Melanocyte of skin (primary cell): Measurements from ENCODE around the gene IL19. TPM values are rescaled to one million over a fixed set of nuclear protein-coding genes. Genes with fewer than 3 reads are reported as not detected.

Source experiments
- small RNA-seq, 2 donors: library from RNA; depleted of rRNA; stranded (forward); fragments of <200 nt; gene quantifications; one replicate each; pipeline ENCODE3, GENCODE V24; 2012
- total RNA-seq, 2 donors: library from RNA; depleted of rRNA; stranded (reverse); fragments of >200 nt; gene quantifications; 2 replicates each; pipeline ENCODE4 v1.2.3, GENCODE V29; 2012

Gene IL19, protein sequence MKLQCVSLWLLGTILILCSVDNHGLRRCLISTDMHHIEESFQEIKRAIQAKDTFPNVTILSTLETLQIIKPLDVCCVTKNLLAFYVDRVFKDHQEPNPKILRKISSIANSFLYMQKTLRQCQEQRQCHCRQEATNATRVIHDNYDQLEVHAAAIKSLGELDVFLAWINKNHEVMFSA
- not detected for total RNA-seq

DNA sequence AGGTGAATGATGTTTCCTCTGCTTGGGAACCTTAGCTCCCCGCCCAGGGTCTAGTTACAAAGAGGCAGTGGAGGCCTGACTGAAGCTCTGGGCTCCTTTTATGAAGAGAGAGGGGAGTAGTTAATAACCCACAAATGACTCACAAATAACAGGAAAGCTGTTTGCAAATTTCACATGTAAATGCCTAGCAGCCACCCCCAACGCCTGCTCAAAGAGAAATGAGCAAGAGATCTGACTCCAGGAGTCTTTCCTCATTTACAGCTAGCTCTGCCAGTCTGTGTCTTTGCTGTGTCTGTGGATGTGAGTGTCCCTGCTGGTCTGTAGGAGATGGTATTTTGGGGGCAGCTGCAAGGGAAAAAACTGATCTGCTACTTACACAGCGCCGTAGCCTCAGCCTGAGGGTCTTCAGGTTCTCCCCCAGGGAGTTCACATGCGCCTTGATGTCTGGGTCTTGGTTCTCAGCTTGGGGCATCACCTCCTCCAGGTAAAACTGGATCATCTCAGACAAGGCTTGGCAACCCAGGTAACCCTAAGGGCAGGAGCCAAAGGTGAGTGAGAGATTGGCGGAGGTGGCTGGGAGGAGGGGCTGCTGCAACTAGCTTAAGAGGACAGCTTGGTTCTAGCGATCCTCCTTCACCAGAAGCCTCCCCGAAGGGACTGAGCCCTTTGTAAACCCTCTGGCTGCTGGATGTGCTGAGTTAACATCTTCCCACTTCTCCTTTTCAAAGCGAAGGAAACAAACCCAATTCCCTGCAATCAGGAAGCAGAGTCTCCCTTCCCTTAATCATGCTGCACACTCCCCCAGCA is at the start of gene IL19:
Gene IL19, plus strand, starts transcription at position 243 of the 807 bp plus-strand sequence. CDS start 65,890 bp downstream, outside the sequence.

DNA sequence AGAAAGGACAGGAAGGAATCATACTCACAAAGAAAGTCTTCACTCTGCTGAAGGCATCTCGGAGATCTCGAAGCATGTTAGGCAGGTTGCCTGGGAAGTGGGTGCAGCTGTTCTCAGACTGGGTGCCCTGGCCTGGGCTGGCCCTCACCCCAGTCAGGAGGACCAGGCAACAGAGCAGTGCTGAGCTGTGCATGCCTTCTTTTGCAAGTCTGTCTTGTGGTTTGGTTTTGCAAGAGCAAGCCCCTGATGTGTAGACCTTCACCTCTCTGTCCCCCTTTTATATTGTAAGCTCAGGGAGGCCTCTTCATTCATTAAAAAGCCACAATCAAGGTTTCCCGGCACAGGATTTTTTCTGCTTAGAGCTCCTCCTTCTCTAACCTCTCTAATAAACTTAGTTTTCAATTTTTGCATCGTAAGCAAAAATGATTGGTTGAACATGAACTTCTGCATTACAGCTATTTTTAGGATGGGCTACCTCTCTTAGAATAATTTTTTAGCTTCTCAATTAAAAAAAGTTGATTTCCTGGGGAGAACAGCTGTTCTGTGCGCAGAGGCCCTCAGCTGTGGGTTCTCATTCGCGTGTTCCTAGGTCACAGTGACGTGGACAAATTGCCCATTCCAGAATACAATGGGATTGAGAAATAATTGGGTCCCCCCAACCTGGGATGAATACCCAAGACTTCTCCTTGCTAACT is 1.8 kb downstream of the IL19 start, which contains the start of gene IL10:
Gene IL10, minus strand, starts transcription at position 252 of the 695 bp plus-strand sequence. Its CDS starts 59 bp downstream, at position 193.

DNA sequence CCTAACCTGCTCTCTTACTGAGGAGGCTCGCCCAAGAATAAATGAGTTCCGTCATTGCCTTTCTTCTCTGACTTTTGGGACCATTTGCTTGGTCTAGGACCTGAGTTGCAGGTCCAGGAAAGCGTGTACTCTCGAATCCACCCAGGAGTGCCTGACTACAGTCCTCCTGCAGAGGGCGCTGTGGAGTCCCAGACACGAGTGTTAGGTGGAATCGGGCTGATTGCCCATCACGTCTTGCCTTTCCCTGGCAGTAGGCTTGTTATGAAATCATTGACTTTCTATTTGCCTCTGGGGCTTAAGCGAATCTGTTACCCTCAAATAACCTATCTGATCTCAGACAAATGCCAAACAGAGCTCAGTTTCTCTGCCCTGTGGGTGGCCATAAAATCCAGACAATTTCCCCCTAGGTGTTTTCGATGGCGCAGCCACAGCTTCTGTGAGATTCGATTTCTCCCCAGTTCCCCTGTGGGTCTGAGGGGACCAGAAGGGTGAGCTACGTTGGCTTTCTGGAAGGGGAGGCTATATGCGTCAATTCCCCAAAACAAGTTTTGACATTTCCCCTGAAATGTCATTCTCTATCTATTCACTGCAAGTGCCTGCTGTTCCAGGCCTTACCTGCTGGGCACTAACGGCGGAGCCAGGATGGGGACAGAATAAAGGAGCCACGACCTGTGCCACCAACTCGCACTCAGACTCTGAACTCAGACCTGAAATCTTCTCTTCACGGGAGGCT is 94.5 kb downstream of the IL19 start, which contains the start of gene IL20:
Gene IL20, plus strand, starts transcription at position 685 of the 733 bp plus-strand sequence. CDS start 230 bp downstream, outside the sequence.

Small RNA genes lying within 50 kb of the gene (small RNA-seq; reads per million reads assigned to genes)
- 0 reads per million in 2 donors for gene RF00019

Other genes starting within 250 kb of the IL19 start
- gene EIF2D, start 158.3 kb upstream of the IL19 start, total RNA-seq: 10 to 100 TPM; 30.3 to 42.6 TPM
- 10 to 100 TPM; 19.3 to 41.0 TPM for gene DYRK3, start 135.2 kb upstream of the IL19 start, total RNA-seq
- 10 to 100 TPM; 23.0 to 24.8 TPM for gene MAPKAPK2, start 85.9 kb upstream of the IL19 start, total RNA-seq
- gene IL10, start 1.7 kb downstream of the IL19 start, total RNA-seq: not detected
- under 1 TPM in 1 of 2 donors, not detected in 1; 0.34 TPM for gene IL20, start 94.8 kb downstream of the IL19 start, total RNA-seq
- gene IL24, start 126.7 kb downstream of the IL19 start, total RNA-seq: 10 to 100 TPM in 1 of 2 donors, 1 to 10 TPM in 1; 9.6 to 56.6 TPM
- 10 to 100 TPM in 1 of 2 donors, 1 to 10 TPM in 1; 4.5 to 11.0 TPM for gene FCMR, start 151.2 kb downstream of the IL19 start, total RNA-seq
- not detected for gene PIGR, start 175.7 kb downstream of the IL19 start, total RNA-seq
- not detected for gene FCAMR, start 199.7 kb downstream of the IL19 start, total RNA-seq